Memory B cell (primary cell): ENCODE results near the gene FSCN2.

Source experiments
- ATAC-seq: fragments of 150-1000 bp; cut with Tn5 transposase; 2 replicates; pipeline ENCODE4 v1.10.0; 2021; ENCODE audit warnings: low read depth, mild to moderate bottlenecking, moderate library complexity
- DNase-seq, 2 donors: peaks; one replicate each; pipeline ENCODE4 v3.0.0; 2022; ENCODE audit warnings: low spot score in 2 of 2
- H3K27ac Mint-ChIP-seq: one replicate; pipeline ENCODE4 v1.8.0; 2022; ENCODE audit warnings: mild to moderate bottlenecking, moderate library complexity, mixed read lengths
- H3K27me3 Mint-ChIP-seq: one replicate; pipeline ENCODE4 v1.8.0; 2022; ENCODE audit warnings: mixed read lengths
- H3K36me3 Mint-ChIP-seq: one replicate; pipeline ENCODE4 v1.8.0; 2022; ENCODE audit warnings: mild to moderate bottlenecking, mixed read lengths
- H3K4me1 Mint-ChIP-seq: one replicate; pipeline ENCODE4 v1.8.0; 2022; ENCODE audit warnings: mixed read lengths
- H3K4me3 Mint-ChIP-seq: one replicate; pipeline ENCODE4 v1.8.0; 2022; ENCODE audit warnings: mild to moderate bottlenecking, moderate library complexity, mixed read lengths
- H3K9me3 Mint-ChIP-seq: one replicate; pipeline ENCODE4 v1.8.0; 2022; ENCODE audit warnings: mixed read lengths

FSCN2 gene

GRCh38 chr17:81544281-81544974, 16.3 kb downstream of the FSCN2 start:
- ATAC-seq (no peak), DNase-seq (no peak)
- H3K4me3 Mint-ChIP-seq = no peak overlapping the region
- no peaks in the 10 kb centered on the region for H3K27me3 Mint-ChIP-seq
- no peak overlapping the region for H3K27ac Mint-ChIP-seq
- peaks cover 3% of the 10 kb centered on the region for H3K4me1 Mint-ChIP-seq
- H3K9me3 Mint-ChIP-seq = no peaks in the 10 kb centered on the region
- H3K36me3 Mint-ChIP-seq = peaks cover 16% of the 10 kb centered on the region

DNA sequence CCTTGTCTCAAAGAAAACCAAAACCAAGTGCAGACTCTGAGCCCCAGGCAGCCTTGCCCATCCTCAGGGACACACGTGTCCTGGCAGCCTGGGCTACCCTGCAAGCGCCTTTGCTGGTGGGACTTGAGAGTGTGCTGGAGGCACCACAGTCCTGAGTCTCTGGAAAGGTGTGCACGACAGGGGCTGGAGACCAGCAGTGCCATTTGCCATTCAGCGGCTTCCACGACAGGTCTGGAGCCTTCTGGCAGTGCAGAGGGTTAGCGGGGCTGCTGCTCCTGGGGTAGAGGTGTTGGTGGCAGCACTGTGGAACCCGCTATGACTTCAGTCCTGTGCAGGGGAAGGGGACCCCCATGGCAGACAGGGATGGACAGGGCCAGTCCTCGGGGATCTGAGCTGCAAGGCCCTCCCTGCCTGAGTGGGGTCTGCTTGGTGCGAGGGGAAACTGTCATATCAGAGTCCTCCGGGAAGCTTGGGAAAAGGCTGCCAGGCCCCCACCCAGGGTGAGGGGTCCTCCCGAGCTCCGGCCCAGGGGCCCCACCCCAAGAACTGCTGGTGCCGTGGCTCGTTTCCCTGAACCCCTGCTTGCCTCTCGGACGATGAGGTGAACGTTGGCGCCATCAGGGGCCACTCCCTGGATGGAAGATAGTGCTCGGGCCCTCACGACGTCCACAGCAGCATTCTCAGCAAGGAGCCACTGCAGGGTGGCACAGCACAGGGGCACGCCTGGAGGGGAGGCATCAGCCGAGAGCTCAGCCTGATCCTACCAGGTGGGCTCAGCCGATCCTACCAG, 17.2 kb downstream of the FSCN2 start:
- DNase-seq (no peak), ATAC-seq (no peak)
- Mint-ChIP-seq H3K9me3 (no peaks in the 10 kb centered on the region), H3K4me3 (no peak overlapping the region), H3K27me3 (no peaks in the 10 kb centered on the region), H3K27ac (no peak overlapping the region), H3K4me1 (peaks cover 3% of the 10 kb centered on the region), H3K36me3 (peaks cover 19% of the 10 kb centered on the region)

- Mint-ChIP-seq H3K4me3 (no peak overlapping the region), H3K4me1 (peaks cover 7% of the 10 kb centered on the region), H3K27me3 (no peaks in the 10 kb centered on the region), H3K27ac (no peak overlapping the region), H3K36me3 (peaks cover 14% of the 10 kb centered on the region), H3K9me3 (no peaks in the 10 kb centered on the region)
- DNase-seq (no peak), ATAC-seq (no peak)
Measured at GRCh38 chr17:81546906-81547613, 18.9 kb downstream of the FSCN2 start.

- Mint-ChIP-seq H3K4me1 (peaks cover 7% of the 10 kb centered on the region), H3K9me3 (no peaks in the 10 kb centered on the region), H3K4me3 (no peak overlapping the region), H3K27me3 (no peaks in the 10 kb centered on the region), H3K36me3 (peaks cover 12% of the 10 kb centered on the region), H3K27ac (no peak overlapping the region)
- DNase-seq = no peak
- ATAC-seq = no peak
Measured at GRCh38 chr17:81547614-81547982, 19.4 kb downstream of the FSCN2 start.

DNA sequence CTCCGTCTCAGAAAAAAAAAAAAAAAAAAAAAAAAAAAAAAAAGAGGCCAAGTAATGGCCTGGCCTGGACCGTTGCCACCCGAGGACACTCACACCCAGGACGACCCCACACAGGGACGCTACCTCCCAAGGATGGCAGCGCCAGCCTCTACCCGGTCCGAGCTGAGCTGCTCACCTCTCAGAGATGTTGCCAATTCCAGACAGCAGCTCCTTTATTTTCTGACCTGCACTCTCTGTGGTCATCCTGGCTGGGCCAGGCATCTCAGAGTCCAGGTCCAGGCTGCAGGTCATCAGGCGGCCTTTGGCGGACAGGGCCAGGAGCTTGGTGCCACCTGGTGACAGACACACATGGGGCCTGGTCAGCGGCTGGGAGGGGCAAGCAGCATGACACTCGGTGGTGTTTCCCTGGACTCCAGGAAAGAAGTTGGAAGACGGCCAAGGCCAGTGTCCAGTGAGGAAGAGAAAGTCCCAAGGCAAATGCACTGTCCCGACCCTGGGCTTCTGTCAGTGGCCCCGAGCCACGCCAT, 20.9 kb downstream of the FSCN2 start:
- peaks cover 15% of the 10 kb centered on the region for H3K4me1 Mint-ChIP-seq
- ATAC-seq = no peak
- no peak for DNase-seq
- no peak overlapping the region for H3K27ac Mint-ChIP-seq
- no peaks in the 10 kb centered on the region for H3K27me3 Mint-ChIP-seq
- H3K4me3 Mint-ChIP-seq = no peak overlapping the region
- peaks cover 12% of the 10 kb centered on the region for H3K36me3 Mint-ChIP-seq
- no peaks in the 10 kb centered on the region for H3K9me3 Mint-ChIP-seq

DNA sequence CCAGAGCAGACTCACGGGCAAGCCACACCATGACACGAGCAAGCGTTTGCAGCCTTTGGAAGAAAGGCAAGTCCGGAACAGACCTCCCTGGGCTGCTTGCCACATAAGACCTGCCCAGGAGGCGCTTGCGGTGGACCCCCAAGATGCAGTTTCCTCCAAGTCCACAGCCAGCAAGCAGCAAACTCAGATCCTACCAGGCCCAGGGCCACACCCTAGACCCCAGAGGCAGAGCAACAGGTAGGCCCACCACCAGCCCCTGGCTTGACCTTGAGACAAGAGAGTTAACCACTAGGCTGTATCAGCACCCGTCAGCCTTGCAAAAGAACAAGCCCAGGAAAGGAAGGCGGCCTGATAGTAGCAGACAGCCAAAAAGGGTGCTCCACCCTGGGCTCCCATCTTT, 21.6 kb downstream of the FSCN2 start:
- peak overlapping the region; percentile 85 for H3K4me3 Mint-ChIP-seq
- peaks cover 18% of the 10 kb centered on the region for H3K4me1 Mint-ChIP-seq
- no peaks in the 10 kb centered on the region for H3K27me3 Mint-ChIP-seq
- peaks cover 12% of the 10 kb centered on the region for H3K36me3 Mint-ChIP-seq
- H3K27ac Mint-ChIP-seq = no peak overlapping the region
- ATAC-seq (no peak), DNase-seq (no peak)
- H3K9me3 Mint-ChIP-seq = no peaks in the 10 kb centered on the region

GRCh38 chr17:81550285-81550684, 22.1 kb downstream of the FSCN2 start:
- no peak overlapping the region for H3K27ac Mint-ChIP-seq
- peaks cover 18% of the 10 kb centered on the region for H3K4me1 Mint-ChIP-seq
- H3K27me3 Mint-ChIP-seq = no peaks in the 10 kb centered on the region
- no peaks in the 10 kb centered on the region for H3K9me3 Mint-ChIP-seq
- ATAC-seq (no peak), DNase-seq (no peak)
- H3K4me3 Mint-ChIP-seq = peak overlapping the region; percentile 85
- H3K36me3 Mint-ChIP-seq = peaks cover 10% of the 10 kb centered on the region

- DNase-seq (no peak), ATAC-seq (no peak)
- Mint-ChIP-seq H3K36me3 (peaks cover 10% of the 10 kb centered on the region), H3K9me3 (no peaks in the 10 kb centered on the region), H3K4me1 (peaks cover 18% of the 10 kb centered on the region), H3K27ac (no peak overlapping the region), H3K27me3 (no peaks in the 10 kb centered on the region), H3K4me3 (peak overlapping the region; percentile 85)
Measured at GRCh38 chr17:81550830-81551457, 22.8 kb downstream of the FSCN2 start.

DNA sequence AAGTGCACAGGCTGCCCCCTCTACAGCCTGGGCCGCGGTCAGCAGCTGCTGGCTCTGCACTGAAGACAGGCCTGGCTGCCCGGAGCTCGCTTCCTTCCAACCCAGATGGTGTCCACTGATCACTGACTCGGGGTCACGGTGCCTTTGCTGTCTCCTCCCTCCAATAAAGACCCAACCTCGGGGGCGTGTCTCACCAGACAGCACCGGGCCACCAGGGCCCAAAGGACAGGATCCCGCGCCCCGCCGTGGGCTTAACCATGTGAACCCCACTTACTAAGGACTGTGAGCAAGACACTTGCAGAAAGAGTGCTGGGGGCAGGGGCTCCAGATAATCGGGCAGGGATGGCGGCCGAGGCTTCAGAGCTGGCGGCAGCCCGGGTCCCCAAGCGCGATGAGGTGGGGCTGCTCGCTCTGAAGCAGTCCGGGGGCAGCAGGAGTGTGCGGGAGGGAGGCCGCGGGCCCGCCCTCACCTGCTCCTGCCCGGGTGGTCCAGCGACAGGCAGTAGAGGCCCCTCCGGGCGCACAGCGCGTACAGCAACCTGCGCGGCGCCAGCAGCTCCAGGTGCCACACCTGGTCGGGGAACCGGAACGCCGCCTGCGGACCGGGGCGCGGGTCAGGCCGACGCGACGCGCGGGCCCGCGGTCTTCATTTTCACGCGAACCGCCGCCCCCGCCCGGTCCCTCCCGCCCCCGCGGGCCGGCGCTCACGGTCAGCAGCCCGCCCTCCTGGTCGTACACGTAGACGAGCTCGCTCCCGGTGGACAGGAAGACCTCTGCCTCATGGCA, 23.5 kb downstream of the FSCN2 start:
- ATAC-seq (peak; percentile 7), DNase-seq (no peak)
- no peak overlapping the region for H3K27ac Mint-ChIP-seq

DNA sequence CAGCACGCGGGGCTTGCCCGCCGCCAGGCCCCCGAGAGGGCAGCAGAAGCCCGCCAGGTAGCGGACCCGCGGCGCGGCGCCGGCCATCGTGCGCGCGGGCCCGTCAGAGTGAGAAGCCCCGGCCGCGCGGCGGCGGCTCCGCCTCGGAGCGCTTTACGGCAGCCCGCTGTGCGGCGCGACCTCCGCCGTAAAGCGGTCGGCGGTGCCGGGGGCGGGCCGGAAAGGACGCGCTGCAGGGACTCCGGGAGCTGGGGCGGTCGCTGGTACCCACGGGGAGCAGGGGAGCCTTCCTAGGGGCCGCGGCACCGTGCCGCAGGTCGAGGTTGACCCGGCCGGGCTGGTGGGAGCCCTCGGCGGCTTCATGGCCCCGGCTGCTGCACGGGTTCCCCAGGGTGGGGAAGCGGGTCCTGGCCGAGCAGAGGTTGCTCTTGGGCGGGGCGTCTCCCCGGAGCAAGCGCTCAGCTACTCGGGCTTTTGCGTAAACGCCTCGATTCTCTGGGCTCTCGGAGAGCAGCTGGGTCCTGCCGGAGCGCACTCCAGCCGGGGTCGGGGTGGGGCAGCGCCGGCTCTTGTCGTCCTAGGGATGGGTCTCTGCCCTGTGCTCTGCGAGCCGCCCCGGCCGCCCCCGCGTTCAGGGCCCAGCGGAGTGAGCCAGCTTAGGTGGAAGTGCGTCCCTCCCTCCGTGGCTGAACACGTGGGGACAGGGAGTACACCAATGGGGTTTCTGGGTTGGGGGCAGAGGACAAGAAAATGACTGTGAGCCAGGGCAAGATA, 24.3 kb downstream of the FSCN2 start, which contains the start of gene FAAP100:
Gene FAAP100, minus strand, starts transcription at position 110 of the 774 bp plus-strand sequence. Its CDS starts 23 bp downstream, at position 87.
- Mint-ChIP-seq H3K27ac (peak within 1 kb of the TSS; percentile 84), H3K9me3 (no peaks in the 10 kb centered on the region), H3K4me1 (peaks cover 21% of the 10 kb centered on the region), H3K36me3 (peaks cover 9% of the 10 kb centered on the region), H3K27me3 (no peaks in the 10 kb centered on the region), H3K4me3 (peak within 1 kb of the TSS; percentile 93)
- peak; percentile 67 for ATAC-seq
- peak; percentile 77 to 93 for DNase-seq

More for the DNA sequence above, 23.5 kb downstream of the FSCN2 start:
- H3K36me3 Mint-ChIP-seq = peaks cover 6% of the 10 kb centered on the region
- no peaks in the 10 kb centered on the region for H3K27me3 Mint-ChIP-seq
- peaks cover 18% of the 10 kb centered on the region for H3K4me1 Mint-ChIP-seq
- H3K4me3 Mint-ChIP-seq = peak overlapping the region; percentile 93
- H3K9me3 Mint-ChIP-seq = no peaks in the 10 kb centered on the region

DNA sequence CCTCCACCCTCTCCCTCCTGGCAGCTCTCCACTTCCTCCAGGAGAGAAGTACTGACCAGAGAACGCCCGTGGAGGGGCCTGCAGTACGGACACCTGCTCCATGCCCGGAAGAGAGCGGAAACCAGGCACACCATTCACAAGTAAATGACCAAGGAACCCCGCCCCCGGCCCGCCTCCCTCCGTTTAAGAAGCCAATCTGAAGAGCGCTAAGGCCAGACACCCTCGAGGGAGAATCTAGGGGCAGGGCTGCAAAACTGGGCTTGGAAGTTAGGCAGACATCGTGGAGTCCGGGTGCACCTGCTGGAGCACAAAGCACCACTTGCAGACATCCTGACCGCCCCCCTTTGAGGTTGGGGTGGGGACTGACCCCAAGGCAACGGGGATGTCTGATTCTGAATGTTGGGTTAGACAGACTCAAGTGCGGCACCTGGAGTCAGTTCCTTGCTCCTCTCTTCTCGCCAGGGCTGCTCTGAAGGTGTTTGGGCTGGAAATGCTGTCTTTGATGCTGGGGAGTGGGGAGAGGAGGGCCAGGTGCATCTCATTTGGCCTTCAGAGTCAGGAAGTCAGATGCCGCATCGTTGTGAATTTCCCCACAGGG, 24.9 kb downstream of the FSCN2 start:
- DNase-seq (peak; percentile 60), ATAC-seq (peak; percentile 69)
- peak overlapping the region; percentile 84 for H3K27ac Mint-ChIP-seq
- peaks cover 9% of the 10 kb centered on the region for H3K36me3 Mint-ChIP-seq
- H3K9me3 Mint-ChIP-seq = no peaks in the 10 kb centered on the region
- H3K4me1 Mint-ChIP-seq = peaks cover 21% of the 10 kb centered on the region
- peak overlapping the region; percentile 93 for H3K4me3 Mint-ChIP-seq
- no peaks in the 10 kb centered on the region for H3K27me3 Mint-ChIP-seq

DNA sequence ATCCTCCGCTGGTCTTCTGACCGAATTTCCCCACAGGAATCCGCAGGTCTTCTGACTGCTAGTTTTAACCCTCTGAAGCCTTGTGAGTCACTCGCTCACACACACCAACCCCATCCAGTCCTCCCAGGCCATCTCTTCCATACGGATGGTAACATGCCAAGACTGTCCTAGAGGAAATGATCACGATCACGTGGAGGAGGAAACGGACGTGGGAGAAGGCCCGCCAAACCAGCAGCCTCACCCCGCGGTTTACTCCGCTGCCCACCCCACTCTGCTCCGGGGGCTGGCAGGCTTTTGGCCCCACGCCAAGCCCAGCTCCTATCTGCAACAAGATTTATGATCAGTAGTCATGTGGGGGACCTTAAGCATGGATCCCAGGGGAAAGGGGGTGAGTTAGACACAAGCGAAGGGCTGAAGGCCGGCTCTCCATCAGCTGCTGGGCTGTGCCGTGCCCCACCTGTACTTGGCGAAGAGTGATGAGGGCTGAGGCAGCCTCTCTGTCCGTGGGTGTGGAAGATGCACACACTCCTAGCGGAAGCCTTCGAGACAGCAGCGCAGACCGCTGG, 25.5 kb downstream of the FSCN2 start:
- H3K9me3 Mint-ChIP-seq = no peaks in the 10 kb centered on the region
- ATAC-seq = no peak
- H3K27me3 Mint-ChIP-seq = no peaks in the 10 kb centered on the region
- peaks cover 21% of the 10 kb centered on the region for H3K4me1 Mint-ChIP-seq
- H3K4me3 Mint-ChIP-seq = peak overlapping the region; percentile 93
- DNase-seq = no peak
- peaks cover 11% of the 10 kb centered on the region for H3K36me3 Mint-ChIP-seq
- H3K27ac Mint-ChIP-seq = peak overlapping the region; percentile 84
